ENCODE results near the gene ENTPD8.

Gene ENTPD8

DNA sequence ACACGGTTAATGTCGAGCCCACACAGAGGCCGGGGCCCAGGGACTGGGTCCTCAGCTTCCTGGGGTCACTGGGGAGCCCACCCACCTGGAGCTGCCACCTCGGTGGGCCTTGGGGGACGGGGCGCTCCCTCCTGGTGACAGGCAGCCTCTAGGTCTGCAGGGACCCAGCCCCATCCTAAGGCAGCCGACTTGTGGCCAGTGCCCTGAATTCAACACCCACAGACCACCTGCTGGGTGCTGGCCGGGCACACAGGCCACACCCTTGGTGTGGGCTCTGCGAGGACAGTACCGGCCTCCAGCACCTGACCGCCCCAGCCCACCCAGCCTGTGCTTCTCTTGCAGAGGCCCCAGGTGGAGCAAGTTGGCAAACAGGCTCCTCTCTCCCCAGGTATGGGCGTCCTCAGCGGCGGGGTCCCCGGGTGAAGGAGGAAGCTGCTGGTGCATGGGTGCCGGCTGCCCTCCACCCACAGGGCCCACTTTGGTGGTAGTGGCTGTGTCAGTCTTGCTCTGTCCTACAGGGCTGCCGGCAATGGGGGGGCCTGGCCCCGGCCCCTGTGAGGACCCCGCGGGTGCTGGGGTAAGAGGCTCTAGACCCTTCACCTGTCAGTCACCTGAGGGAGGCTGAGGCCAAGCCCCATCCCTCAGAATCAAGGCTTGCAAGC, 8.3 kb downstream of the ENTPD8 start:
- POLR2A ChIA-PET (ENCODE audit: low non-redundant PET): no interaction called here
- CTCF ChIA-PET: interaction anchor here (1.0 to 1.2 kb wide), 3 partner anchors 9 to 155 kb away, joined by 3 to 7 read pairs (median 4); partner anchors contain the start of genes EXD3, NOXA1 and TOR4A
- no peak for DNase-seq (ENCODE audit: low spot score)
- TF ChIP-seq, protein P1, sequence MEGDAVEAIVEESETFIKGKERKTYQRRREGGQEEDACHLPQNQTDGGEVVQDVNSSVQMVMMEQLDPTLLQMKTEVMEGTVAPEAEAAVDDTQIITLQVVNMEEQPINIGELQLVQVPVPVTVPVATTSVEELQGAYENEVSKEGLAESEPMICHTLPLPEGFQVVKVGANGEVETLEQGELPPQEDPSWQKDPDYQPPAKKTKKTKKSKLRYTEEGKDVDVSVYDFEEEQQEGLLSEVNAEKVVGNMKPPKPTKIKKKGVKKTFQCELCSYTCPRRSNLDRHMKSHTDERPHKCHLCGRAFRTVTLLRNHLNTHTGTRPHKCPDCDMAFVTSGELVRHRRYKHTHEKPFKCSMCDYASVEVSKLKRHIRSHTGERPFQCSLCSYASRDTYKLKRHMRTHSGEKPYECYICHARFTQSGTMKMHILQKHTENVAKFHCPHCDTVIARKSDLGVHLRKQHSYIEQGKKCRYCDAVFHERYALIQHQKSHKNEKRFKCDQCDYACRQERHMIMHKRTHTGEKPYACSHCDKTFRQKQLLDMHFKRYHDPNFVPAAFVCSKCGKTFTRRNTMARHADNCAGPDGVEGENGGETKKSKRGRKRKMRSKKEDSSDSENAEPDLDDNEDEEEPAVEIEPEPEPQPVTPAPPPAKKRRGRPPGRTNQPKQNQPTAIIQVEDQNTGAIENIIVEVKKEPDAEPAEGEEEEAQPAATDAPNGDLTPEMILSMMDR (conservative IDR thresholded peaks at IDR 0.05; ENCODE audit: low read depth): no peak
- no peak overlapping the region for H3K27ac ChIP-seq

DNA sequence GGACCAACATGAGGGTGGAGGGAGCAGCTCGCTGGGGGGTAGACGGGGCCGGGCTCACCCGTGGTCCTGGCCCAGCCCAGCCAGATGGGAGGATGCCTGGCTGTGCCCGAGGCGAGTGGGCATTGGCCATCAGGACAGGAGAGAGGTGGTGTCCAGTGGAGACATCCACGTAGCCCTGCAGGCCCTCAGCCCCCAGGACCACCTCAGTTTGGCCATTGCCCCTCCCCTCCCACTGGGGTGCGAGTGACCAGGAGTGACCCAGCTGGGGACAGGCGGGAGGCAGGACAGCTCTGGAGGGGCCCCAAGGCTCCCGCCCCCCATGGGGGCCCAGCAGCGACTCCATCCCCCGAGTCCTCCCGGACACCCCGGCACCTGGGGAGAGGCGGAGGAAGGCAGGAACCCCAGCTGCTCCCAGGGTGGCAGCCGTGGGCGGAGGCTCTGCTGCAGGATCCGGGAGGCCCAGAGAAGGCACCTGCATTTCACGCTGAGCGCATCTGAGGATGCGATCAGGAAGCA, 9.7 kb downstream of the ENTPD8 start:
- ChIA-PET POLR2A (ENCODE audit: low non-redundant PET) (no interaction called here), CTCF (interaction anchor here (0.6 to 1.2 kb wide), 4 partner anchors 8 to 137 kb away, joined by 3 to 7 read pairs (median 3); partner anchors contain the start of genes EXD3 and NOXA1)
- no peak for DNase-seq (ENCODE audit: low spot score)
- TF ChIP-seq, protein P1 (conservative IDR thresholded peaks at IDR 0.05; ENCODE audit: low read depth): no peak
- 0 out of 2 replicates have a peak overlapping the region, but pooled peaks have one; percentile 0 for H3K27ac ChIP-seq

DNA sequence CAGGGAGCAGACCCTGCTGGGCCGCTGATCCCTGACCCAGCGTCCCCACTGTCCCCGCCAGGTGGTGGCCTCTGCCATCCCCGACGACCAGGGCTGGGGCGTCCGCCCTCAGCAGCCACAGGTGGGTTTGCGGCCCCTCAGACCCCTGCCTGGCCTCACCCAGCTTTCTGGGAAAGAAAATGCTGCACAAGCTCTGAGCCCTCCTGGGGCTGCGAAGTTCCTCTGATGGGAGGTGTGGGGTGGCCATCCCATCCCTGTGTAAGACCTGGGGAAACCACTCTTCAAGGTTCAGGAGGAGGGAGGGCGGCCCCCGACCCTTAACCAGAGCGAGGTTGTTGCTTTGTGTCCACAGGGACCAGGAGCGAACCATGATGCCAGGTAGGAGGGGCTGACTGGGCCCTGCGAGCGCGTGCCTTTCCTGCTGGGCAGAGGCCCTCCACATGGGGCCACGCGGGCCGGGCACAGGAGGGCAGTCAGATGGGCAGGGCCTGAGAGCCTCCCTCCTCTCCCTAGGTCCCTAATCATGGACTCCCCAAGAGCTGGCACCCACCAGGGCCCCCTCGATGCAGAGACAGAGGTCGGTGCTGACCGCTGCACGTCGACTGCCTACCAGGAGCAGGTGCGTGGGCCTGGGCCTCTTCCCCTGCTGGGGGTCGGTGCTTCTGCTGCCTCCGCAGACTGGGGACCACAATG, 10.3 kb downstream of the ENTPD8 start:
- ChIA-PET CTCF (interaction anchor here (1.2 to 1.4 kb wide), 2 partner anchors 14 to 26 kb away, joined by 3 to 9 read pairs; no protein-coding TSS in a partner anchor), POLR2A (ENCODE audit: low non-redundant PET) (no interaction called here)
- TF ChIP-seq, protein P1 (conservative IDR thresholded peaks at IDR 0.05; ENCODE audit: low read depth): no peak
- no peak for DNase-seq (ENCODE audit: low spot score)
- 0 out of 2 replicates have a peak overlapping the region, but pooled peaks have one; percentile 4 for H3K27ac ChIP-seq

DNA sequence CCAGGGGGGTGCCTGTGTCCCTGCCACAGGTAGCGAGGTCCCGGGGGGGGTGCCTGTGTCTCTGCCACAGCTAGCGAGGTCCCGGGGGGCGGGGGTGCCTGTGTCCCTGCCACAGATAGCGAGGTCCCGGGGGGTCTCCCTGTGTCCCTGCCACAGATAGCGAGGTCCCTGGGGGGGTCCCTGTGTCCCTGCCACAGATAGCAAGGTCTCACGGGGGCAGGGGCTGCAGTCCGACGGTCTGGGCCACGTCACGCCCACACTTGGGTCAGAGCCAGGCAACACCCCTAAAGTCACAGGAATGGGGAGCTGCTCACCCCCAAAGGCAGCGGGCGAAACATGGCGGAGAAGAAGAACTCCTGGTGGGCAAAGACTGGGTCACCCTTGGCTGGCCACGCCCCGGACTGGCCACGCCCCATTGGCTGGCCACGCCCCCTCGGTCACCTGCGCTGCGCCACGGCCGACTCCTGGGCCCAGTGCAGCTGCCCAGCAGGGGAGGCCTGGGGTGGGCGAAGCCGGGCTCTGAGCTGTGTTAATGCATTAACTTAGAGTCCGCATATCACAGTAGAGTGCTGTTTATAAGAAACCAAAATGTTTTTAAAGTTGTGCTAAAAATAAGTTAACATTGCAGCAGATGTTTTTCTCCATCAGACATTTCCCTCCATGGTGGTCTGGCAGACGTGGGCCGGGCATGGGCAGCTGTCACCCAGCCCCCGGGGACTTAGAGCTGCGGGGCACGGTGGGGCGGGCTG, 11.0 kb downstream of the ENTPD8 start:
- ChIA-PET CTCF (interaction anchor here (0.6 to 1.4 kb wide), 2 partner anchors 15 to 736 kb away, joined by 3 to 9 read pairs; no protein-coding TSS in a partner anchor), POLR2A (ENCODE audit: low non-redundant PET) (interaction anchor here (0.7 kb wide), 1 partner anchor 218 kb away, joined by 4 read pairs; no protein-coding TSS in a partner anchor)
- 0 out of 2 replicates have a peak overlapping the region, but pooled peaks have one; percentile 4 for H3K27ac ChIP-seq
- TF ChIP-seq, protein P1 (conservative IDR thresholded peaks at IDR 0.05; ENCODE audit: low read depth): no peak
- DNase-seq (ENCODE audit: low spot score): no peak

DNA sequence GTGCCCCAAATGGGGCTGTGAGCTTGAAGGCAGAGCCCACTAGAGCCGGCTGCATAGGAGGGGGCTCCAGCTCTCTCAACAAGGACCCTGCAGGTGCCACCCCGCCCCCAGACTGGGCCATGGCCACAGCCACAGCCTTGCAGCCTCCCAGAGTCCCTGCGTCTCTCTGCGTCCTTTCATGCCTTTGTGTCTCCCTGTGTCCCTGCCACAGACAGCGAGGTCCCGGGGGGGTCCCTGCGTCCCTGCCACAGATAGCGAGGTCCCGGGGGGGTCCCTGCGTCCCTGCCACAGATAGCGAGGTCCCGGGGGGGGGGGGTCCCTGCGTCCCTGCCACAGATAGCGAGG, 11.6 kb downstream of the ENTPD8 start:
- CTCF ChIA-PET: interaction anchor here (0.6 to 1.4 kb wide), 2 partner anchors 16 to 736 kb away, joined by 3 to 9 read pairs; no protein-coding TSS in a partner anchor
- H3K27ac ChIP-seq: no peak overlapping the region

More for the DNA sequence above, 11.6 kb downstream of the ENTPD8 start:
- no peak for DNase-seq (ENCODE audit: low spot score)
- POLR2A ChIA-PET (ENCODE audit: low non-redundant PET): interaction anchor here (0.7 kb wide), 1 partner anchor 219 kb away, joined by 4 read pairs; no protein-coding TSS in a partner anchor
- TF ChIP-seq, protein P1 (conservative IDR thresholded peaks at IDR 0.05; ENCODE audit: low read depth): no peak

Measured in RWPE1 (cell line).